ENCODE data around the gene PPID.
"Not testable (repeated sequence)": the region's sequence is repeated elsewhere in the genome, so short reads cannot be mapped to it uniquely, and the experiment has no call there.

Gene PPID

DNA sequence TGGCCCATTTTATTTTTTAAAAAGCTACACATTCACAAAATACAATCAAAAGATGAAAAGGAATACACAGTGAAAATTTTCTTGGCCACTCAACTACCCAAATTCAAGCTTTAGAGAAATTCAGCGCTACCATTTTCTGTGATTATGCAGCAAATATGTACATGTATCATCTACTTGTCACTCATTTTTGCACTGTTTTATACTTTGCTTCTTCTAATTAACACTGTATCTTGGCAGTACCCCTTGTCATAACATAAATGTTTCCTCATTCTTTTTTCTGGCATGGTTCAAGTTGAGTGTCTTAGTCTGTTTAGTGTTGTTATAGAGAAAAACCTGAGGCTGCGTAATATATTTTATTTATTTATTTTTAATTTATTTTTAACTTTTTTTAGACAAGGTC, 15.7 kb upstream of the PPID start:
- in situ Hi-C loops (cut with HindIII; ENCODE audit: low sequenced_read_pairs), result no loop called here

DNA sequence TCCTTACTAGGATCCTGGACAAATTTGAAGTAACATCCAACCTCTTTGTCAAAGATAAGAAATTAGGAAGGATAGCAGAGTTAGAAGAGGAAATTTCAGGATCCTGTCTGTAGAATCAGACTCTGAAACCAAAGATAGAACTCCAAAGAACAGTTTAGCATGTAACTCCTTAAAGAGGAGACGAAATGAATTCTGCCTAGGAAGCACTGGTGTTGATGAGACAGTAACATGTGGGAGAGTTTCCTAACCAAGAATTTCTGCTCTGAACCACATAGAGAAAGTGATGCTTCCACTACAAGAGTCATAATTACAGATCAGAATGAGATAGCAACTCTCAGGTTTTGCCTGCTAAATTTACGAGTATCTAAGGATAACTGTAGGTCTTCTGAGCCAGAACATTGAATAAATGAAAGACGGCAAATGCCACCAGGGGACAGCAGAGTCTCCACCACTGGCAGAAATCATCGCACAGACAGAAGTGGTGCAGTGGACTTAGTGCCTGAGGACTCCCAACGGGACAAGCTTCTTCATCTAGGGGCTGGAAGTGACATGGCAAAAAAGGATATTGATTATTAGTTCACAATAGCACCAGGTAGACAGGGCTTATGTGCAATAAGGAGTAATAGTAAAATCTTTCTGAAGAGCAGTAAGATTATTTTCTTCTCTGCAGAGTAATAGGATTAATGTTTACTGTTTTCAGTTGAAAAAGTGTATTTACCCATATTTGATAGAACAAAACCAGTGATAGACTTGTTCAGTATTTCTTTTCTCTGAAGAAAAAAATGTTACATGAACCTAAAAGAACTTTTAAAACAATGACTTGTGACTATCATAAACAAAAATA, 6.7 kb upstream of the PPID start:
- in situ Hi-C loops (cut with HindIII; ENCODE audit: low sequenced_read_pairs), result no loop called here

DNA sequence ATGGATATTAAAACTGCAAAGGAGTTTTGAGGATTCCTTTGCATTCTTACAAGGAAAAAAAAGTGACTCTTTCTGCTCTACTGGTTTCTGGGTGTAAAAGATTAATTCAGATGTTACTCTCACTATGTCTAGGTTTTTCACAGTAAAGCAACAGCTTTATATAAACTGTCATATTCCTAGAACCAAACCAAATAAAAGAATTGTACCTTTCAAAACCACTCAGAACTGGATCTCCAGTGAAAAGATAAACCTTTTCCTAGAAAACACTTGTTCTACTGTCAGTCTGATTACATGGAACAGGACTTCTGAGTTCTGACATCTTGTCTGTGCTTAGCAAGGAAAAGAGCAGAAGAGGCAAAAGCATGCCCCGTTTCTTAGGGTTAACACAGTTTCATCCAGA, 5.0 kb upstream of the PPID start:
- in situ Hi-C loops (cut with HindIII; ENCODE audit: low sequenced_read_pairs), result no loop called here

DNA sequence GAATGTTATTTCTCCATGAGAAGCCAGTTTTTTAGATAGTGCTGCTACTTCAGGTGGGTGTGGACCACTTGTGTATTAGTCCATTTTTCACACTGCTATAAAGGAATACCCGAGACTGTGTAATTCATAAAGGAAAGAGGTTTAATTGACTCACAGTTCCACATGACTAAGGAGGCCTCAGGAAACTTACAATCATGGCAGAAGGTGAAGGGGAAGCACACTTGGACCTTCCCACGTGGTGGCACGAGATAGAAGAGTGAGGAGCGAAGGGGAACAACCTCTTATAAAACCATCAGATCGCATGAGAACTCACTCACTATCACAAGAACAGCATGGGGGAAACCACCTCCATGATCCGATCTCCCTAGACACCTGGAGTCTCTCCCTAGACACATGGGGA, 3.4 kb upstream of the PPID start:
- in situ Hi-C loops (cut with HindIII; ENCODE audit: low sequenced_read_pairs), result no loop called here

DNA sequence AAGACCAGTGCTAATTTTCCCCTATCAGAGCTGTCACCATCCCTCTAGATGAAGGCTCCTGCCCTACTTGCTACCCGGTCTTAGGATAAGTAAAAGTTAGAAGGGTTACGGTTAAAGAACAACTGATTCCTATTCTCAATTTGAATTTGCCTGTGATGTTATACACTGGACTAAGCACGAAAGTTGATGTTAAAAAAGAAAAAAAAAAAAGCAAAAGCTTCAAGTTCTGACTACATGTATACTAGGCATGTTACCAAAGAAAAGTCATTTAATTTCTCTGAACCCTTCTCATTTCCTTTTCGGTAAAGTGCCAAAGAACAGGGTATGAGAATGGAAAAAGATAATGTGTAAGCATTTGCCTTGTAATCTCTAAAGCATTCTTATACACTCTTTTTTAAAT, 1.4 kb upstream of the PPID start:
- in situ Hi-C loops (cut with HindIII; ENCODE audit: low sequenced_read_pairs), result no loop called here

DNA sequence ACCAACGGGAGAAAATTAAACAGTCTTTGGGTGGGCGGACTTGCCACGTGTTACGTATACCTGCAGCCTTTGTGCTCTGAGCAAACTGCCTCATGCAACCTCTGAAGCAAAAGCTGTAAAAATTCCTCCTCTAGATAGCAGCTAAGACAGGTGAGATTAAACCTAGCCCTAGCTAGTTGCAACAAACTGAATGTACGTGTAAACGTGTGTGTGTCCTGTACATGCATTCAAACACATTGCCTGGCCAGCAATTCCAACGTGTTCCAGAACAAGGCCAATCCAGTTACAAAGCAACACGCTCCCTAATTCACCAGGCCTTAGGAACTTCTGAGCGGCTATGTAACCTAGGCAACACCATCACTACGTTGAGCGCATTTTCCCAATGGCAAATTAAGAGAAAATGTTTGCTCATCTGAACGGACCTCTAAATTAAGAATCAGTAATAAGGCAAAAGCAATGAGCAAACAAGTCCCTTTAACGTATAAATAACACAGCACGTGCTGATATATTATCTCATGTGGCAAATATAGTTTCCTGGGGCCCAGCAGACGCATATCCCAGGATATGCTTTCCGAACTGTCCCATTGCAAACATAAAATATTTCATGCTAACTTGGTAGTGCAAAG, 792 bp downstream of the PPID start:
- in situ Hi-C loops (cut with HindIII; ENCODE audit: low sequenced_read_pairs), result no loop called here

DNA sequence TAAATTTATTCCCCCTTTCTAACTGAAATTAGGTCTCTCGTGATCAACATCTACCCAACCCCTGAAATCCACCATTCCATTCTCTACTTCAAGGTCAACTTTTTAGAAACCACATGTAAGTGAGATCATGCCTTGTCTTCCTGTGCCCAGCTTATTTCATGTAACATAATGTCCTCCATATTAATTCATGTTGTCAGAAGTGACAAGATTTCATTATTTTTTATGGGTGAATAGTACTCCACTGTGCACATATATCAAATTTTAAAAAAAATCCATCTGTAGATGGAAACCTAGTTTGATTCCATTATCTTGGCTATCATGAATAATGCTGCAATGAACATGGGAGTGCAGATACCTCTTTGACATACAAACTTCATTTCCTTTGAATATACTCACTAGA, 1.5 kb downstream of the PPID start:
- in situ Hi-C loops (cut with HindIII; ENCODE audit: low sequenced_read_pairs), result no loop called here

DNA sequence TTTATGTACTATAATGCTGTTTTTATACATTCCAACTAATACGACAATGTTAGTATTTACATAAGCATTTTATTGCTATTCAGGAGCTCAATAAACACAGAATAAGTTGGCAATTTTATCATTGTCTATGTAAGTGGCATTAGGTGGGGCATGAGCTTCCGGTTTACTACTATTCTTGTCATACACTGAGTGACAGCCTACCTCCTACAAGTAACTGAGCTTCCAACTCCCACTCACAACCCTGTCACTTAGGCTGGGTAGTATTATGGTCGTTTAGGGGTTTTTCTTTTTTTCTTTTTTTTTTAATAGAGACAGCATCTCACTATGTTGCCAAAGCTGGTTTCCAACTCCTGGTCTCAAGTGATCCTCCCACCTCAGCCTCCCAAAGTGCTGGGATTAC, 7.4 kb downstream of the PPID start:
- in situ Hi-C loops (cut with HindIII; ENCODE audit: low sequenced_read_pairs), result no loop called here

DNA sequence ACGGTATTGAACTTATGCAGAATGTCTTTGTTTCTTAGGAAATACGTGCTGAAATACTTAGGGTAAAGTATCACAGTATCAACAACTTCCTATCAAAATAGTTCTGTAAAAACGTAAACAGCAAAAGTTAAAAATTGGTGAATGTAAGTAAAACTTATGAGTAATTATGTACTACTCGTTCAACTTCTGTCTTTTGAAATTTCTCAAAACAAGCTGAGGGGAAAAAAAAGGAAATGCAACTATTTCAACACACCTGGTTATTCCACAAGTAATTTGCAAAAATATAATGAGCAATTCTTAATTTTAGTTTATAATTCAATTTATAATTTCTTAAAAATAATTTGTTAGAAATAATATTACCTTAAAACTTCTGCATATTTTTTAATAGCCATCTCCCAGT, 8.3 kb downstream of the PPID start:
- in situ Hi-C loops (cut with HindIII; ENCODE audit: low sequenced_read_pairs), result no loop called here

DNA sequence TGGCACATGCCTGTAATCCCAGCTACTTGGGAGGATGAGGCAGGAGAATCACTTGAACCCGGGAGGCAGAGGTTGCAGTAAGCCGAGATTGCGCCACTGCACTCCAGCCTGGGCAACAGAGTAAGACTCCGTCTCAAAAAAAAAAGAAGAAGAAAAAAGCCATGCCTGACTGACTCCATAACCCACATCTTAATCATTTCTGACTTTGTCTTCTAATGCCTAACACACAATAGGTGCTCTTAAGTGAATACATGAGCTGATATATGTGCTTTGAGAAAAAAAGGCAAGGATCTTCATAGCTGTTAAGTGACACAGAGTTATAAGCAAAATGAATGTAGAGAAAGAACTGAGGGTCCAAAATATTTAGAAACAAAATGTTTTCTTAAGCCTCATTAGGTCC, 10.6 kb downstream of the PPID start:
- in situ Hi-C loops (cut with HindIII; ENCODE audit: low sequenced_read_pairs), result not testable (repeated sequence)

DNA sequence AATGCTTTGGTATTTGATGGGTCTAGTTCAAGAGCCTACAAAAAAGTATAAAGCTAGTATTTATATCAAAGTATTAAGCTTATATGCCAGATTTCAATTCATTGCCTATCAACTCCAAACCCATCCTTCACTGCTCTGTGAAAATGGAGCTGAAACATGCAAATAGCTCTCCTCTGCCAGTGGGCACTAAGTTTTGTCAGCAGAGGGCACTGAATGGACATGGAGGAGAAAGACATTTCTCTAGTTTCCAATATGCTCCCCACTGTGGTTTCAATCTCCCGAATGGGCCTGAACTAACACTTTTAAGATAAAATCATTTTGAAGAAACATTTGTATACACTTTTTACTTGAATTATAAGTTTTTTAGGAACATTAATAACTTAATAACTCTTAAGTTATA, 12.4 kb downstream of the PPID start:
- in situ Hi-C loops (cut with HindIII; ENCODE audit: low sequenced_read_pairs), result no loop called here

DNA sequence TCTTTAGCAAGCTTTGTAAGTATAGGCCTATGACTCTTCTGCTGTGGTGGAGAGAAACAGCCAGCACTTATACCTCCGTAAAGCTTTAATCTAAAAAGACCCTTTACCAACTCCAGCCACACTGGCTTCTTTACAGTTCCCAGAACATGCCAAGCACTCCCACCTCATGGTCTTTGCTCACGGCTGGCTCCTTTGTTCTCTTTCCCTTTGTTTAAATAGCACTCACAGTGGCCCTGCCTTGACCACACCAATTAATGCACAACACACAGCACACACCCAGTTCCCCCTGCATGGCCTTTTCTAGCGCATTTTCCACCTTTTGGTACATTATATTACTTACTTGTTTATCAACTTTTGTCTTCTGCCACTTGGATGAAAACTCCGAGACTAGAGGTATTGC, 18.9 kb downstream of the PPID start:
- in situ Hi-C loops (cut with HindIII; ENCODE audit: low sequenced_read_pairs), result no loop called here

DNA sequence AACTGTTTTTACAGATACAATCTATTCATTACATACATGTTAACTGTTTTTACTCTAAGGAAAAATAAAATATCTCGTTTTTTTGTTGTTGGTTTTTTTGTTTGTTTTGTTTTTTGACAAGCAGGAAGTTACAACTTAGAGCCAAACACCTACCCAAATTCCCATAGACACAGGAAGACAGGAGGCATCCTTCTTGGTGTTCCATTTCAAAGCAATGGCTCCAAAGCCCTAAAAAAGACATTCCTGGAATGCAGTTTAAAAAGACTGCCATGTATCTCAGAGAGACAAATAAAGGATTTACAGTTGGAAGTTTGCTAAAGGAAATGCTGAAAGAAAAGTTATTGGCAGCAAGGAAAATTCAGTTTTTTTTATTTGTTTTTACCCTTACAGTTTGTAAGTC, 34.4 kb downstream of the PPID start:
- in situ Hi-C loops (cut with HindIII; ENCODE audit: low sequenced_read_pairs), result no loop called here

DNA sequence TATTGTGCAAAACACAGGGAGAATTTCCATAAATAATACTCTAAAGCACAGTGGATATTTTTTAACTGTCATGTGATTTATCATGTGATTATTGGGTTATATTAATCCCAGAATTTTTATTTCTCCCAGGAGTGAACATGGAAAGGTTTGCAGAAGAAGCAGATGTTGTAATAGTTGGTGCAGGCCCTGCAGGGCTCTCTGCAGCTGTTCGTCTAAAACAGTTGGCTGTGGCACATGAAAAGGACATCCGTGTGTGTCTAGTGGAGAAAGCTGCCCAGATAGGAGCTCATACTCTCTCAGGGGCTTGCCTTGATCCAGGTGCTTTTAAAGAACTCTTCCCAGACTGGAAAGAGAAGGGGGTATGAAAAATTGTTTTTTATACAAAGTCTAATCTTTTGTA, 41.1 kb downstream of the PPID start:
- in situ Hi-C loops (cut with HindIII; ENCODE audit: low sequenced_read_pairs), result no loop called here

DNA sequence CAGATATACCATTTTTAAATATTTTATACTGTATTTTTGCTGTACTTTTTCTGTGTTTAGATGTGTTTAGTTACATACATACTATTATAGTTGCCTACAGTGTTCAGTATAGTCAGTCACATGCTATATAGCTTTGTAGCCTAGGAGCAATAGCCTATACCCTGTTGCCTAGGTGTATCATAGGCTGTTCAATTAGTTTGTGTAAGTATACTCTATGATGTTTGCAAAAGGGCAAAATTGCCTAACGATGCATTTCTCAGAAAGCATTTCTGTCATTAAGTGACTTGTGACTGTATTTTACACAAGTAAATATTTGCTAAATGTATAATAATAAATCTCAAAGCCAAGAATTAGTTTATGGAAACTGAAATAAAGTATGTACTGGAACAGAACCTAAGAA, 41.6 kb downstream of the PPID start:
- in situ Hi-C loops (cut with HindIII; ENCODE audit: low sequenced_read_pairs), result no loop called here

DNA sequence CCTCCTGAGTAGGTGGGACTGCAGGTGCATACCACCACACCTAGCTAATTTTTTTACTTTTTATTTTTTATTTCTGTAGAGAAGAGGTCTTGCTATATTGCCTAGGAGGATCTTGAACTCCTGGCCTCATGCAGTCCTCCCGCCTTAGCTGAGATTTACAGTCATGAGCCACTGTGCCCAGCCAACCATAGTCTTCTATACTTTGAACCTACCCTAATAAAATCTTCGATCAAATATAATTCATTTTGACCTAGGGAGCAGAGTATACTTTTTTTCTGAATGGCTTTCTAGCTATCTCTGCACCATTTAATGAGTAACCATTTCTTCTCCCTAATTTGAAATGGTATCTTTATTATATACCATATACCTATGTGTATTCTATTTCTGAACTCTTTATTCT, 44.4 kb downstream of the PPID start:
- in situ Hi-C loops (cut with HindIII; ENCODE audit: low sequenced_read_pairs), result no loop called here

DNA sequence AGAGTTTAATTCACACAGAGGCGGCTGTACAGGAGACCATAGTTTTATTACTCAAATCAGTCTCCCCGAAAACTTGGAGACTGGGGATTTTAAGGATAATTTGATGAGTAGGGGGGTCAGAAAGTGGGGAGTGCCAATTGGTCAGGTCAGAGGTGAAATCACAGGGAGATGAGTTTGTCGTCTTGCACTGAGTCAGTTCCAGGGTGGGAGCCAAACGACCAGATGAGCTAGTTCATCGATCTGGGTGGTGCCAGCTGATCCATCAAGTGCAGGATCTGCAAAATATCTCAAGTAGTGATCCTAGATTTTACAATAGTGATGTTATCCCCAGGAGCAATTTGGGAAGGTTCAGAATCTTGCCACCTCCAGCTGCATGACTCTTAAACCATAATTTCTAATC, 47.1 kb downstream of the PPID start:
- in situ Hi-C loops (cut with HindIII; ENCODE audit: low sequenced_read_pairs), result no loop called here

DNA sequence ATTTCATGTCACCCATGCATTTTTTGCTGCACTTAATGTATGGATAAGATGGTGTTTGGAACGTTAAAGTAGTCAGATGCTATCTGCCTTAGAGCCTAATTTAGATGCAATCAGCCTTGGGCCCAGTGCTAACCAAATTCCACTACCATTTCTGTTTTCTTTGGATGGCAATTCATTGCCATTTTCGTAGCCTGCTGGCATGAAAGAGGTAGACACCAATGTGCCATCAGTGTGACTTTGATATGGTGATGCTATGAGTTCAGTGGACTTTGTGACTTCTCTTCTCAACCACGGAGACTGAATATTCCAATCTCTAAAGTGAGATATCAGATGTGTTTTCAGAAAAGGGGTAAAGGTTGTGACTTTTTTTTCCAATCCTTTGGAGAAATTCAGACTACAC, 49.6 kb downstream of the PPID start:
- in situ Hi-C loops (cut with HindIII; ENCODE audit: low sequenced_read_pairs), result no loop called here

DNA sequence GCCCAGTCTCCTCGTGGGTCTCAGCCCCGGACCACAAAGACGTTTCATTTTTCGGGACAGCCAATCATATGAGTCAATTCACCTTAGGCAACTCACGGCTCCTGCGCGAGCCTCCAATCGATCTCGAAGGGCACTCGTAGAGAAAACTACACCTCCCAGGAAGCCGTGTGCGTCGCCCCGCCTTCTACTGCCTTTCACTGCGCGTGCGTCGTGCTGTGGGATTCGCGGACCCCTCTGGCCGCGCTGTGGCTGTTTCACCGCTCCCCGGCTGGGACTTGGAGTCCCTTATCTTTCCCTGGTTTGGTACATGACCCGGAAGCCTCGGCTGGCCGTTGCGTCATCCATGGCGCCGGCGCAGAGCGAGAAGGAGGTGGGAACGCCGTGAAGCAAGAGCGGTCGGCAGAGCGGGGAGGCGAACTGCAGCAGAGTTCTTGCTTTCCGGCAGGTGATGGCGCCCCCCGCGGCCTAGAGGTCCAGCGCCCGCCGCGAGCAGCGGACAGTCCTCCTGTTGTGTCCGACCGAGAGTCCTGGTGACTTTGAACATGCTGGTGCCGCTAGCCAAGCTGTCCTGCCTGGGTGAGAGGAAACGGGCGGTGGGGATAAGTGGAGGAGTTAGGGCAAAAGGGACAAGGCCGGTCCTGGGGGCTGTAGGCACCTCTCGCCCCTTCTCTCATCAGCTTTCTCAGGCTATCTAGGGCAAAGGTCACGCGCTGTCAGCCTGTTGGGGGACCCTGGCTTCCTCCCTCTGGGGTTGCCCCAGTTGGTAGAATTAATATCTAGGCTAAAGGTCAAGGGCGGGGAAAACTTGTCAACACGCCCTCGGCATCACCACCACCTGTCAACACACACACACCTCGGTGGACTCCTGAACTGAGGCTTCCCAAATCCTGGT, 51.0 kb downstream of the PPID start, which contains the start of gene ETFDH:
ETFDH (plus strand) TSS at position 382 of the 892 bp plus-strand sequence; CDS start at position 543, 161 bp downstream.
- in situ Hi-C loops (cut with HindIII; ENCODE audit: low sequenced_read_pairs), result no loop called here

DNA sequence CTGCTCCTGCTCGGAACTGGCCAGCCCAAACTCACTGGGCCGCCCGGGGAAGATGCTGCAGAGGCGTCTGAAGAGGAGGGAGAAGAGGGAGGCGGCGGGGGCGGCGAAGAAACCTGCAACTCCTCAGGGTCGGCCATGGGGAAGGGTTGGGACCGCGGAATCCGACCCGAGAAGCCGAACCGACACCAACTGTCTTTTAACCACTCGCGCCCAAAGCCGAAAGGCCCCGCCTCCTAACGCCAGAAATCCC, 51.6 kb downstream of the PPID start, which contains the start of gene C4orf46:
C4orf46 (minus strand) TSS at position 223 of the 250 bp plus-strand sequence; CDS start at position 137, 86 bp downstream.
- in situ Hi-C loops (cut with HindIII; ENCODE audit: low sequenced_read_pairs), result no loop called here

DNA sequence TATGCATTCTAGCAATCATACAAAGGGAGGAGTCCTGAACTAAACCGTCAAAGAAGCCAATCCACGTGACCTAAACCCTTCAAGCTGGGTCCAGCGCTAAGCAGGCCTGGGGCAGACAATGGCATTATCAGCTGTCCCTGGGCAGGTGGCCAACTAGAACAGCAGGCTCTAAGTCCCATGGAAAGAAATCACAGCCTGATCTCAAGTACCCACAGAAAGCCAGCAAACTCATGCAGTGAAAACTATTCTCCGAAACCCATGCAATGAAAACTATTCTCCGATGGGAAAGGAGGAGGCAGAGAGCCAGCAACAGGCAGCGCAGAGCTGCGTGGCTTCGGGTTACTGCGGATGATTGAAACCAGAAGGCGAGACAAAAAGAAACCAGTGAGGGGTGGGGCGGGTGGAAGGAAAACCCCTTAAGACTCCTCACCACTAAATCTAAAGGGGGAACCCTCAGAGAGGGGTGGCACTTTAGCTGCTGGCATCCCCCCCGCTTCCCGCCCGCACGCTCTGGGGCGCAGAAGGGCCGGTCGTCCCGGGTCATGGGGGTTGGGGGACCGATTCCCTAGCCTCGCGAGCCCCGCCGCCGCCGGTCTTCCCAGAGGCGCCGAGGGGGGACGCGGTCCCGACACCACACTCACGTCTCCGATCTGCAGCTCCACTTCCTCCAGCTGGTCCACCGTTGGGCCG, 52.1 kb downstream of the PPID start:
- in situ Hi-C loops (cut with HindIII; ENCODE audit: low sequenced_read_pairs), result no loop called here

All from DLD1 (cell line).